ENCODE data around the gene PTPRE.

Gene PTPRE

GRCh38 chr10:127998501-127999144 is 91.7 kb downstream of the PTPRE start:
- DNase-seq: no peak
- no peak for TF ChIP-seq POLR2A (IDR thresholded peaks at IDR 0.05; ENCODE audit: low read length)

- TF ChIP-seq POLR2A (IDR thresholded peaks at IDR 0.05; ENCODE audit: low read length) (no peak), GATA1 (IDR thresholded peaks at IDR 0.05; ENCODE audit: low read depth, low read length) (no peak)
- DNase-seq: no peak
Observed at GRCh38 chr10:127999297-128000129, 92.6 kb downstream of the PTPRE start.

GRCh38 chr10:128000471-128001362 is 93.8 kb downstream of the PTPRE start:
- no peak for DNase-seq
- TF ChIP-seq GATA1 (IDR thresholded peaks at IDR 0.05; ENCODE audit: low read depth, low read length): no peak
- TF ChIP-seq POLR2A (IDR thresholded peaks at IDR 0.05; ENCODE audit: low read length): no peak

DNA sequence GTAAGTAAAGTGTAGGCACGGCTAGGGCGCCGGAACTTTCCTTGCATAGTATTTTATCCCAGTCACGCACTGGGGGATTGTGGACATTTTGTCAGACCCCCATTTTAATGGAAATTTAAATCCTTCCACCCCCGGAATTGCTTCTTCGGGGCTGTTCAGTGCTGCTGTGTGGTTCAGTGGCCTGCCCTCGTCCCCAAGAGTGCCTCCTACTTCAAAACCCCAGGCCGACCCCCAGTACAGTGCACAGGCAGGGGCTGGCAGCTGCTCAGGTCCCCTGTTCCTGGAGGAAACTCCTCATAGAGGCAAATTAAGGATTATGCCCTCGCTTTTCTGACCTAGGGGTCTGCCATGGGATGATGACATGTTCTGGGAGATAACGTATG is 94.5 kb downstream of the PTPRE start:
- TF ChIP-seq POLR2A (IDR thresholded peaks at IDR 0.05; ENCODE audit: low read length) (no peak), GATA1 (IDR thresholded peaks at IDR 0.05; ENCODE audit: low read depth, low read length) (no peak)
- DNase-seq: no peak

- TF ChIP-seq GATA1 (IDR thresholded peaks at IDR 0.05; ENCODE audit: low read depth, low read length) (no peak), POLR2A (IDR thresholded peaks at IDR 0.05; ENCODE audit: low read length) (no peak)
- DNase-seq: no peak
Observed at GRCh38 chr10:128001849-128002248, 94.9 kb downstream of the PTPRE start.

DNA sequence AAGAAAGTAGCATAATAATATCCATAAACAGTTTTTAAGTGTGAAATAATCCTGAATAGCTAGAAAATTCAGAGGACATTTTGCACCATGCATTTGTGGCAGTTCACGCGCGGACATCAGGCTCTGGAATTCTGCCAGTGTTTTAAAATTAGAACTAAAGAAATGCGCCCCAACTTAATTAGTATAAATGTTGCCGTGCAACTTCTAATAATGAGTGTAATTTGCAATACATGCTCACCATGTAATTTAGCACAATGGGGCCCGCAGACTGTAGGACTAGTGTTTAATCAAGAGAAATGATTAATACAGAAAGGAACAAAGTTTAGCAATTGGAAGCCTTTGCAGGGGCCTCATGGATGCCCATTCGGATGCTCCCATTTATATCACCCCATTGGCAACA is 96.6 kb downstream of the PTPRE start:
- no peak for DNase-seq
- no peak for TF ChIP-seq GATA1 (IDR thresholded peaks at IDR 0.05; ENCODE audit: low read depth, low read length)
- no peak for TF ChIP-seq POLR2A (IDR thresholded peaks at IDR 0.05; ENCODE audit: low read length)

DNA sequence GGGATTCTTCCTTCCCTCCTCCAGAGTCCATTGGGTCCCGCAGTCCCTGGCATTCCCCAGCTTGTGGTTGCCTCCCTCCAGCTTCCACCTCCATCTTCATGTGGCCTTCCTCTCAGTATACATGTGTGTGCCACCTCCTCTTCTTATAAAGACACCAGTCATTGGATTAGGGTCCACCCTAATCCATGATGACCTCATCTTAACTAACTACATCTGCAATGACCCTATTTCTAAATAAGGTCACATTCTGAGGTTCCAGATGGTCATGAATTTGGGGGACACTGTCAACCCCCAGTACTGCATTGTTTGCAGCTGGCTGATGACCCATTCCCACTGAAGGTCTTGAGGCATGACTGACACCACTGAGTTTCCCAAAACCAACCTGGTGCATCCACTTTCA is 99.0 kb downstream of the PTPRE start:
- TF ChIP-seq POLR2A (IDR thresholded peaks at IDR 0.05; ENCODE audit: low read length) (no peak), GATA1 (IDR thresholded peaks at IDR 0.05; ENCODE audit: low read depth, low read length) (no peak)
- DNase-seq: no peak

DNA sequence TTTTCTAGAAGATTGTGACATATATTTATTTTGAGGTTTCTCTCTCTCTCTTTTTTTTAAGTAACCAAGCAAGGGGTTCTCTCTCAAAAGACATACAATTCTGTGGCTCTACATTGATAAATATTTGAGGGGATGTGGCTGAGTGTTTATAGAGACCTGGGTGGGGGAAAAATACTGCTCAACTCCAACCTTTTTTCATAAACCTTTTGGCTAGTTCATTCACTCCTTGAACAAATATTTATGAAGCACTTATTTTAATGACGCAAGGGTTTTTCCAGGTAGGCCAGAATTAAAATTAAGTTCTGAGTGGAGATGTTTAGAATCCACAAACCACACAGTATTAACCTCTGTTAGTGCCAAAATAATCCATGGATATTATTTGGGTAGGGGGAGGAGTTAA is 100.2 kb downstream of the PTPRE start:
- TF ChIP-seq GATA1 (IDR thresholded peaks at IDR 0.05; ENCODE audit: low read depth, low read length): no peak
- no peak for TF ChIP-seq POLR2A (IDR thresholded peaks at IDR 0.05; ENCODE audit: low read length)
- DNase-seq: no peak

DNA sequence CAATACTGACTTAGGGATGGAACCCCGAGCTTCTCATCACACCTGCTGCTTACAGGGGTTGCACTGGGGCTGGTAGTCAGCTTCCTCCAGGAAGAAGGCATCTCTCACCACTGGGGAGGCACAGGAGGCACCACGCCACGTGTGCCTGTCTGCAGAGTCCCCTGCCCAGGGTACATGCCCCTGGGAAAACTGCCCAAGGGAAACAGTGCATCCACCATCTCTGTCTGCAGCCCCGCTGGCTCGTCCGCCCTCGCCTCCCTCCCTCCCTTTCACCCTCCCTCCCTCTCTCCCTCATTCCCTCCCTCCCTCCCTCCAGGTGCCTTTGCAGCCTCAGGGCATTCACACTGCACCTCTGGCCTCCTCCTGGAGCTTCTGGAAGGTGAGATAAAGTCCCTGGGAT is 101.1 kb downstream of the PTPRE start:
- TF ChIP-seq GATA1 (IDR thresholded peaks at IDR 0.05; ENCODE audit: low read depth, low read length) (no peak), POLR2A (IDR thresholded peaks at IDR 0.05; ENCODE audit: low read length) (no peak)
- no peak for DNase-seq

DNA sequence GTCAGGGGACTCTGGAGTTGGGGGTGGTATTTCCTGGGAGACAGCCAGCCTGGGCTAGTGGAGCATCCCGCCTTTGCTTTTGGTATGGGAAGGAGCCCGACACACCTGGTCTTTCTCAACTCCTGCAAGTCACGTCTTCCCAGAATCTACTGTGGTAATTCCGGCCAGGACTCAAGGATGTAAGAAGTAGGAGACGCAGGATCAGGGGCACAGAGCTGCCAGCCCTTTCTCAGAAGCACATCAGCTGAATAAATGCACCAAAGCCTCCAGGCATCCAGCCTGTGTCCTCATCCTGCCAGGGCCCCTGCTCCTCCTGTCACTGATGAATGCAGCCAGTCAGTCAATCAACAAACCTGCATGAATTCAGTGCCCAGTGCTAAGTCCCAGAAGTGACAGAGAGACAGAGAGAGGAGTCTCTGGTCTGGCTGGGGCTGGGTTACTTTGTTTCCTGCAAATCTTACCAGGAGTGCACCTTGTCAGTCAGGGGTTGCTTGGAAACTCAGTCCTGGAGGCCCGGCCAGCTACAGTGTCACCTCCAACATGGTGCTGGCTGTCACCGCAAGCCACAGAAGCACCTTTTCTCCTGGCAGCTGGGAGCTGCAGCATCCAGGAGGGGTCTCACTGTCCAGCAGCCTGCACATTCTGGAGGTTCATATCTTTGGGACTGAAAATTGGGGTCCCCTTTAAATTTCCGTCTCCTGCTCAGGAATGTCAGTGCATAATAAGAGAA is 101.8 kb downstream of the PTPRE start:
- TF ChIP-seq GATA1 (IDR thresholded peaks at IDR 0.05; ENCODE audit: low read depth, low read length): no peak
- no peak for TF ChIP-seq POLR2A (IDR thresholded peaks at IDR 0.05; ENCODE audit: low read length)
- DNase-seq: no peak

- TF ChIP-seq GATA1 (IDR thresholded peaks at IDR 0.05; ENCODE audit: low read depth, low read length) (no peak), POLR2A (IDR thresholded peaks at IDR 0.05; ENCODE audit: low read length) (no peak)
- DNase-seq: no peak
Observed at GRCh38 chr10:128009372-128010126, 102.6 kb downstream of the PTPRE start.

DNA sequence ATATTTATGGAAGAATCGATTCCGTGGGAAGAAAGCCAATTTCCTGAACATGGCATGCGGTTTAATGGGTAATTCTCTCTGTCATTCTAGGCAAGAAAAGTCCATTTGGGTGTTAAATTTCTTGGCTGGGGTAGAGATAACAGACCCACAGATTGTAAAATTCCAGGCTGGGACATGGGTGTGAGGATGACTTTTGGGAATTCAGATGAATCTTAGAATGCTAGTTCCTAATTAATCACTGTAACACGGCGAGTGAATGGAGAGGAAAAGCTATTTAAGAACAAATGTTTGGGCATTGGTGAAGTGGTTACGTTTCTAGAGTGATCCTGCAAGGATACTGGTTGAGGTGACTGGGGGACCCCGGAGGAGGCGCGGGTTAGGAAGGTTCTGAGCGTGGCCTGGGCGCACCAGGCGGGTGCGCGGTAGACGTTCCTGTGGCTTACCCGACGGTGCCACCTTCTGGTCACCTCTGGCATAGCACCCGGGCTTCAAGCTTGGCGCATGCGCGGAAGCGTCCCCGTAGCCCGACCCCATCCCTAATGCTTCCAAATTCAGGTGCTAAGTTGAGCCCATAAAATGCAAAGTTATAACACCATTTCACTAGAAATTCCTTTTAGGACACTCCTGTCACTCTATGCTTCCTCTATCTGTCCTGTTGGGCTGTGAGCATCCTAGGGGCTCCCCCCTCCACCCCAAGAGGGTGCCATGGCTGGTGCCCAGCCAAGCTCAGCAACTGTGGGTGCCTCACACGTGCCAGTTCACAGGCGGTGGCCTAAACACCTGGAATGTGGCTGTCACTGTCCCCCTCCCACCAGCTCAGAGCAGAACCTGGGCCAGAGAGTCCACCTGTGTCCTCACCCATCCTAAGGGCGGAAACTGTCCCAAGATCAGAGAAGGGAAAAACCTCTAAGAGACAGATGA is 104.4 kb downstream of the PTPRE start:
- TF ChIP-seq GATA1 (IDR thresholded peaks at IDR 0.05; ENCODE audit: low read depth, low read length) (no peak), POLR2A (IDR thresholded peaks at IDR 0.05; ENCODE audit: low read length) (no peak)
- peak; percentile 72 to 86 for DNase-seq

Measured in erythroblast (primary cell).